ENCODE results near the gene USP17L5.
A peak's percentile ranks its signal among the peaks of the same experiment; 100 is the strongest.
"Not testable (repeated sequence)": the region's sequence is repeated elsewhere in the genome, so short reads cannot be mapped to it uniquely, and the experiment has no call there.

The USP17L5 gene, protein sequence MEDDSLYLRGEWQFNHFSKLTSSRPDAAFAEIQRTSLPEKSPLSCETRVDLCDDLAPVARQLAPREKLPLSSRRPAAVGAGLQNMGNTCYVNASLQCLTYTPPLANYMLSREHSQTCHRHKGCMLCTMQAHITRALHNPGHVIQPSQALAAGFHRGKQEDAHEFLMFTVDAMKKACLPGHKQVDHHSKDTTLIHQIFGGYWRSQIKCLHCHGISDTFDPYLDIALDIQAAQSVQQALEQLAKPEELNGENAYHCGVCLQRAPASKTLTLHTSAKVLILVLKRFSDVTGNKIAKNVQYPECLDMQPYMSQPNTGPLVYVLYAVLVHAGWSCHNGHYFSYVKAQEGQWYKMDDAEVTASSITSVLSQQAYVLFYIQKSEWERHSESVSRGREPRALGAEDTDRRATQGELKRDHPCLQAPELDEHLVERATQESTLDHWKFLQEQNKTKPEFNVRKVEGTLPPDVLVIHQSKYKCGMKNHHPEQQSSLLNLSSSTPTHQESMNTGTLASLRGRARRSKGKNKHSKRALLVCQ

DNA sequence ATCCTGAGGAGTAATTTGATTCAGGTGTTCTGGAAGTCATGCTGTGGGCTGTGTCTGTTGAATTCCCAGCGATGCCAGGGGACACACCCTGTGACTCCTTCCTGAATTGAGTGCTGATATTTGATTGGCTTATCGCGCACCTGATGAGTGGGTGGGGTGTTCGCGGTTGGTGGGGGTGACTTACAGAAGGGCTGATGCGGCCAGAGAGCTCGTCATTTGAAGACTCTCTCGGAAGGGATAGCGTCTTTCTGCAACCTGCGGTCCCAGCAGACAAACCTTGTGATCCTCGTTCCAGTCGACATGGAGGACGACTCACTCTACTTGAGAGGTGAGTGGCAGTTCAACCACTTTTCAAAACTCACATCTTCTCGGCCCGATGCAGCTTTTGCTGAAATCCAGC, at the start of gene USP17L5:
TSS of gene USP17L5 (plus strand) at position 301 of the 400 bp plus-strand sequence. CDS start at position 301, 0 bp downstream.
- DNase-seq (ENCODE audit: low read depth in 1 of 2, low spot score in 1 of 2), result not testable (repeated sequence)

DNA sequence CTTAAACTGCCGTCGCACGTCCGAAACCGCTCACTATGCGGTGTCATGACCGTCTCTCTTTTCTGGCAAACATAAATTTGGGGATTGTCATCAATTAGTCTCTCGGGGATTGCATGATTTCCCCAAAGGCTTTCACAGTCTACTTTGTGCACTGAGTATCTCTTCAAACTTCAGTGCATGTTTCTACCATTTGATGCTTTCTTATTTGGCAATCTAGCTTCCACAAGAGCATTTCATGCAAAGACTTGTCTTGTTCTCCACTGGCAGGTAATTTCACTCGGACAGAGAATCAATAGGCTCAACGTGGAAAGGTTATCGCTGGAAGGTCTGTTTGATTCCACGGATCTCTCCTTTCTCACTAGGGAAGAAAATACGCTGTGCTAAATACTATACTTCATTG, 15.0 kb upstream of the USP17L5 start:
- not testable (repeated sequence) for DNase-seq (ENCODE audit: low read depth in 1 of 2, low spot score in 1 of 2)

DNA sequence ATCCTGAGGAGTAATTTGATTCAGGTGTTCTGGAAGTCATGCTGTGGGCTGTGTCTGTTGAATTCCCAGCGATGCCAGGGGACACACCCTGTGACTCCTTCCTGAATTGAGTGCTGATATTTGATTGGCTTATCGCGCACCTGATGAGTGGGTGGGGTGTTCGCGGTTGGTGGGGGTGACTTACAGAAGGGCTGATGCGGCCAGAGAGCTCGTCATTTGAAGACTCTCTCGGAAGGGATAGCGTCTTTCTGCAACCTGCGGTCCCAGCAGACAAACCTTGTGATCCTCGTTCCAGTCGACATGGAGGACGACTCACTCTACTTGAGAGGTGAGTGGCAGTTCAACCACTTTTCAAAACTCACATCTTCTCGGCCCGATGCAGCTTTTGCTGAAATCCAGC, 14.3 kb upstream of the USP17L5 start, which contains the start of gene USP17L24:
TSS of gene USP17L24 (plus strand) at position 301 of the 400 bp plus-strand sequence. CDS start at position 301, 0 bp downstream.
- DNase-seq (ENCODE audit: low read depth in 1 of 2, low spot score in 1 of 2), result not testable (repeated sequence)

DNA sequence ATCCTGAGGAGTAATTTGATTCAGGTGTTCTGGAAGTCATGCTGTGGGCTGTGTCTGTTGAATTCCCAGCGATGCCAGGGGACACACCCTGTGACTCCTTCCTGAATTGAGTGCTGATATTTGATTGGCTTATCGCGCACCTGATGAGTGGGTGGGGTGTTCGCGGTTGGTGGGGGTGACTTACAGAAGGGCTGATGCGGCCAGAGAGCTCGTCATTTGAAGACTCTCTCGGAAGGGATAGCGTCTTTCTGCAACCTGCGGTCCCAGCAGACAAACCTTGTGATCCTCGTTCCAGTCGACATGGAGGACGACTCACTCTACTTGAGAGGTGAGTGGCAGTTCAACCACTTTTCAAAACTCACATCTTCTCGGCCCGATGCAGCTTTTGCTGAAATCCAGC, 9.6 kb upstream of the USP17L5 start, which contains the start of gene USP17L25:
TSS of gene USP17L25 (plus strand) at position 301 of the 400 bp plus-strand sequence. CDS start at position 301, 0 bp downstream.
- DNase-seq (ENCODE audit: low read depth in 1 of 2, low spot score in 1 of 2), result not testable (repeated sequence)

DNA sequence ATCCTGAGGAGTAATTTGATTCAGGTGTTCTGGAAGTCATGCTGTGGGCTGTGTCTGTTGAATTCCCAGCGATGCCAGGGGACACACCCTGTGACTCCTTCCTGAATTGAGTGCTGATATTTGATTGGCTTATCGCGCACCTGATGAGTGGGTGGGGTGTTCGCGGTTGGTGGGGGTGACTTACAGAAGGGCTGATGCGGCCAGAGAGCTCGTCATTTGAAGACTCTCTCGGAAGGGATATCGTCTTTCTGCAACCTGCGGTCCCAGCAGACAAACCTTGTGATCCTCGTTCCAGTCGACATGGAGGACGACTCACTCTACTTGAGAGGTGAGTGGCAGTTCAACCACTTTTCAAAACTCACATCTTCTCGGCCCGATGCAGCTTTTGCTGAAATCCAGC, 4.8 kb upstream of the USP17L5 start, which contains the start of gene USP17L26:
TSS of gene USP17L26 (plus strand) at position 301 of the 400 bp plus-strand sequence. CDS start at position 301, 0 bp downstream.
- not testable (repeated sequence) for DNase-seq (ENCODE audit: low read depth in 1 of 2, low spot score in 1 of 2)

DNA sequence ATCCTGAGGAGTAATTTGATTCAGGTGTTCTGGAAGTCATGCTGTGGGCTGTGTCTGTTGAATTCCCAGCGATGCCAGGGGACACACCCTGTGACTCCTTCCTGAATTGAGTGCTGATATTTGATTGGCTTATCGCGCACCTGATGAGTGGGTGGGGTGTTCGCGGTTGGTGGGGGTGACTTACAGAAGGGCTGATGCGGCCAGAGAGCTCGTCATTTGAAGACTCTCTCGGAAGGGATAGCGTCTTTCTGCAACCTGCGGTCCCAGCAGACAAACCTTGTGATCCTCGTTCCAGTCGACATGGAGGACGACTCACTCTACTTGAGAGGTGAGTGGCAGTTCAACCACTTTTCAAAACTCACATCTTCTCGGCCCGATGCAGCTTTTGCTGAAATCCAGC, 4.6 kb downstream of the USP17L5 start, which contains the start of gene USP17L27:
TSS of gene USP17L27 (plus strand) at position 301 of the 400 bp plus-strand sequence. CDS start at position 301, 0 bp downstream.
- not testable (repeated sequence) for DNase-seq (ENCODE audit: low read depth in 1 of 2, low spot score in 1 of 2)

DNA sequence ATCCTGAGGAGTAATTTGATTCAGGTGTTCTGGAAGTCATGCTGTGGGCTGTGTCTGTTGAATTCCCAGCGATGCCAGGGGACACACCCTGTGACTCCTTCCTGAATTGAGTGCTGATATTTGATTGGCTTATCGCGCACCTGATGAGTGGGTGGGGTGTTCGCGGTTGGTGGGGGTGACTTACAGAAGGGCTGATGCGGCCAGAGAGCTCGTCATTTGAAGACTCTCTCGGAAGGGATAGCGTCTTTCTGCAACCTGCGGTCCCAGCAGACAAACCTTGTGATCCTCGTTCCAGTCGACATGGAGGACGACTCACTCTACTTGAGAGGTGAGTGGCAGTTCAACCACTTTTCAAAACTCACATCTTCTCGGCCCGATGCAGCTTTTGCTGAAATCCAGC, 9.4 kb downstream of the USP17L5 start, which contains the start of gene USP17L28:
TSS of gene USP17L28 (plus strand) at position 301 of the 400 bp plus-strand sequence. CDS start at position 301, 0 bp downstream.
- not testable (repeated sequence) for DNase-seq (ENCODE audit: low read depth in 1 of 2, low spot score in 1 of 2)

DNA sequence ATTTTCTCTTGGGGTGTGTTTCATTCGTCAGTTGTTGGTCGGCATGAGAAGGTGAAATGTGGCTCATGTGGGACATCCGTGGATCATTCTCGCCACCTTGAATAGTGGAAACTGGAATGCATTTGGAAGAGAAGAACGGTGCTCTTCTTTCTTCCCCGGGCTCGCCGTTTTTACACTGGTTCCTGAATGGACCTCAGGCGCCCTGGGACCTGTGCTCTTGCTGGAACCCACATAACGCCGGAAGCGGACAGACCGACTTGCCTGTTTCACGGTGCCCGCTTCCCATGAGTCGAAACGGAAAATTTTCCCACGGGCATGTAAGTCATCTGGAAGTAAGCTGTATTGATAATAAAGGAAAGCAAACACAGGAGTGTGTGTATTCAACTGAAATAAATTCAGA, 11.7 kb downstream of the USP17L5 start:
- not testable (repeated sequence) for DNase-seq (ENCODE audit: low read depth in 1 of 2, low spot score in 1 of 2)

DNA sequence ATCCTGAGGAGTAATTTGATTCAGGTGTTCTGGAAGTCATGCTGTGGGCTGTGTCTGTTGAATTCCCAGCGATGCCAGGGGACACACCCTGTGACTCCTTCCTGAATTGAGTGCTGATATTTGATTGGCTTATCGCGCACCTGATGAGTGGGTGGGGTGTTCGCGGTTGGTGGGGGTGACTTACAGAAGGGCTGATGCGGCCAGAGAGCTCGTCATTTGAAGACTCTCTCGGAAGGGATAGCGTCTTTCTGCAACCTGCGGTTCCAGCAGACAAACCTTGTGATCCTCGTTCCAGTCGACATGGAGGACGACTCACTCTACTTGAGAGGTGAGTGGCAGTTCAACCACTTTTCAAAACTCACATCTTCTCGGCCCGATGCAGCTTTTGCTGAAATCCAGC, 14.1 kb downstream of the USP17L5 start, which contains the start of gene USP17L29:
TSS of gene USP17L29 (plus strand) at position 301 of the 400 bp plus-strand sequence. CDS start at position 301, 0 bp downstream.
- DNase-seq (ENCODE audit: low read depth in 1 of 2, low spot score in 1 of 2), result not testable (repeated sequence)

DNA sequence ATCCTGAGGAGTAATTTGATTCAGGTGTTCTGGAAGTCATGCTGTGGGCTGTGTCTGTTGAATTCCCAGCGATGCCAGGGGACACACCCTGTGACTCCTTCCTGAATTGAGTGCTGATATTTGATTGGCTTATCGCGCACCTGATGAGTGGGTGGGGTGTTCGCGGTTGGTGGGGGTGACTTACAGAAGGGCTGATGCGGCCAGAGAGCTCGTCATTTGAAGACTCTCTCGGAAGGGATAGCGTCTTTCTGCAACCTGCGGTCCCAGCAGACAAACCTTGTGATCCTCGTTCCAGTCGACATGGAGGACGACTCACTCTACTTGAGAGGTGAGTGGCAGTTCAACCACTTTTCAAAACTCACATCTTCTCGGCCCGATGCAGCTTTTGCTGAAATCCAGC, 23.6 kb downstream of the USP17L5 start, which contains the start of gene USP17L30:
TSS of gene USP17L30 (plus strand) at position 301 of the 400 bp plus-strand sequence. CDS start at position 301, 0 bp downstream.
- DNase-seq (ENCODE audit: low read depth in 1 of 2, low spot score in 1 of 2), result not testable (repeated sequence)

DNA sequence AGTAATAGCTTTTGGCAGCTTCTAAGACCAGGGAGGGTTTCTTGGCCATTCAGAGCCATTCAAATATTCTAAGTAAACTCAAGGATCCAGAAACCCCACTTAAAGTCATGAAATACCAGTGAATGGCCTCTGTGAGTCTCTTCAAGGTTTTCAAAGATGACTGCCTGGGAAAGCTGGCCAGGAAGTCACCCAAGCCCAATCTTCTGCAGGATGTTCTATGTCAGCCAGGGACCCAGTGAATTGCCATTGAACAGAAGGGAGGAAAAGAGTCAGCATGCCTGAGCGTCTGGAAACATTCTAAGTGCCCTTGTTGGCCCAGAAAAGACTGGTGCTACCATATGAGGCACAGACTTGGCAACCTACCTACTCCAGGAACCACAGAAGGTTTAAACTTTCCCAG, 40.7 kb downstream of the USP17L5 start:
- DNase-seq (ENCODE audit: low read depth in 1 of 2, low spot score in 1 of 2), result not testable (repeated sequence)

DNA sequence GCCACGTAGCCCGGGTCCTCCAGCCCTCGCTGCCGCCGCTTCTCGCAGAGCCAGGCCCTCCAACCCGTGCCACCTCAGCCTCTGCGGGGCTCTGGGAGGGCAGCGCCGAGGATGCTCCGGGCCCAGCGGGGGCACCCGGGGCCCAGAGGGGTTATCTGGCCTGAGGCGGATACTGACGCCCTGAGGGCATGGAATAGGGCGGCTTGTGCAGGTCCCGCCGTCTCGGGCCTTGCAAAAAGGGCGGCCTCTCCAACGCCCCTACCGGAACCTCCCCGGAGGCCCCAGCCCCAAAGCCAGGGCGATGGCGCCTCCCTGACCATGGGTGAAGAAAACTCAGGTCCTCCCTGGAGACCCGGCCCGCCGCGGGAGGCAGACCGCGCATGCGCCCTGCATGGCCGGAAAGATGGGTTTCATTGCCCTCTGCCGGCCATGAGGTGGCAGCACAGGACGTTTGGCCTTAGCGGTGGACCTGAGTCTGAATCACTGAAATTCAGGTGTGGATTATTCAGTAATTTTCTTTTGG, 41.9 kb downstream of the USP17L5 start:
- peak; percentile 33 to 35 for DNase-seq (ENCODE audit: low read depth in 1 of 2, low spot score in 1 of 2)

DNA sequence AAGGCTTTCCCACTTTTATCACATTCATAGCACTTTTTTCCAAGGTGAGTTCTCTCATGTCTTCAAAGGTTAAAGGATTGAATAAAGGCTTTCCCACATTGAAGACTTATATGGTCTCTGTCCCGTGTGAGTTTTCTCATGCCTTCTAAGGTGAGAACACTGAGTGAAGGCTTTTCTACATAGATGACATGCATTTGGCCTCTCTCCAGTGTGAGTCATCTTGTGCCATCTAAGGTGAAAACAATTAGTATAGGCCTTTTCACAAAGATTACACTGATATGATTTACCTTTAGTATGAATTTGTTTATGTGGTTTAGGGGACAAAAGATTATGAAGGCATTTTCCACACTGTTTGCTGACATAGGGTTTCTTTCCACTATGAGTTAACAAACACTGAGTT, 44.9 kb downstream of the USP17L5 start:
- no peak for DNase-seq (ENCODE audit: low read depth in 1 of 2, low spot score in 1 of 2)

DNA sequence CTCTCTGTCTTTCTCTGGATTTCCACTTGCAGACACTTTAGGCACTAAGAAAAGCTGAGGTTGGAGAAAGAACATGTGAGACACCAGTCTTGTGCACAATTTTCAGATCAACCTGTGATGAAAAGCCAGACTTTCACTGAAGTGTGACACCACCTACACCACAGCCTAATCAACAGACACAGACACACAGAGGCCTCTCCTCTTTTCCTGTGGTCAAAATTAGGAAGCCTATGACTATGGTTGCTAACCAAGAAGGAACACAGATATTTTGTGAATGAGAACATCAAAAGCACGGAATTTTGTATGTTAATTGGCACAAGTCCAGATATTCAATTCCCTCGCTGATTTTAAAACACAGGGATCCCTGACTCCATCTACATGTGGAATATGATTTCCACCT, 49.8 kb downstream of the USP17L5 start:
- not testable (repeated sequence) for DNase-seq (ENCODE audit: low read depth in 1 of 2, low spot score in 1 of 2)

All from stimulated activated CD4-positive, alpha-beta T cell treated with anti-CD3 and anti-CD28 coated beads, Interleukin-15, amount 100 ng/mL, for 1 hour (primary cell).